K562 (cell line): ENCODE measurements around the gene MAGI1. TPM values are rescaled to one million over a fixed set of nuclear protein-coding genes. Genes with fewer than 3 reads are reported as not detected.

Source experiments
- ATAC-seq: fragments of 200-7000 bp; cut with Tn5 transposase; 3 replicates; pipeline ENCODE4 v1.9.1; 2020; ENCODE audit warnings: moderate library complexity
- BruUV-seq: library from RNA; stranded (reverse); fragments of 400-500 nt; replicated peaks from 2 replicates; lab custom pipeline; 2021; lab: Mats Ljungman, UMichigan
- CTCF ChIA-PET: fragments of 300-600 bp; formaldehyde crosslinking; extraction: SDS; loops from one replicate; lab custom pipeline; 2021; ENCODE audit warnings: low intra/inter-chr PET ratio; lab: Yijun Ruan, JAX
- POLR2A ChIA-PET: fragments of 300-600, 350-650 bp; sonication (Branson Sonifier 250); formaldehyde crosslinking; extraction: SDS; loops from one replicate; lab custom pipeline; 2021; ENCODE audit warnings: antibody characterized with exemption, inconsistent platforms; lab: Yijun Ruan, JAX
- DNase-seq, 4 experiments: peaks; one replicate each; pipeline versions ENCODE4 v3.0.0 to v3.0.0-alpha.2; 2011 to 2018; ENCODE audit warnings: low spot score in 3 of 4, mixed read lengths in 3 of 4; ENCODE audit errors: extremely low read depth in 1 of 4
- FAIRE-seq: peaks from 2 replicates; lab custom pipeline; 2011; peaks lifted over from hg19 to GRCh38; lab: Jason Lieb, UNC
- H2AFZ ChIP-seq: 2 replicates; pipeline ENCODE4 v1.6.0; 2011; ENCODE audit warnings: low read depth, low read length, control low read depth, inconsistent platforms
- H3K27ac ChIP-seq: fragments of 200-600 bp; 3 replicates; pipeline ENCODE4 v1.8.0; 2011; ENCODE audit warnings: low read depth, mild to moderate bottlenecking, control low read depth, inconsistent platforms, low read length, moderate library complexity, mixed read lengths; ENCODE audit errors: extremely low read depth
- H3K27me3 ChIP-seq, 2 experiments: fragments of 300-600 bp in 1 of 2; 2 replicates in 1 of 2; 3 replicates in 1 of 2; pipeline versions ENCODE4 v1.6.0 to v1.8.0; 2011; ENCODE audit warnings: inconsistent platforms in 2 of 2, low read length in 2 of 2, mild to moderate bottlenecking in 1 of 2, mixed read lengths in 1 of 2, moderate library complexity in 1 of 2; ENCODE audit not compliant: control insufficient read depth in 2 of 2, insufficient read depth in 2 of 2
- H3K36me3 ChIP-seq: fragments of 300-600 bp; 3 replicates; pipeline ENCODE4 v1.8.0; 2011; ENCODE audit warnings: mild to moderate bottlenecking, low read length, inconsistent platforms; ENCODE audit not compliant: control insufficient read depth, insufficient read depth
- H3K4me1 ChIP-seq, 2 experiments: fragments of 200-600 bp in 1 of 2; replicated peaks in 1 of 2; 2 replicates in 1 of 2; 3 replicates in 1 of 2; pipeline versions ENCODE4 v1.5.1 to v1.8.0; 2011; ENCODE audit warnings: inconsistent platforms in 2 of 2, low read length in 2 of 2, mild to moderate bottlenecking in 1 of 2, mixed read lengths in 1 of 2, moderate library complexity in 1 of 2; ENCODE audit not compliant: control insufficient read depth in 2 of 2, insufficient read depth in 2 of 2
- H3K4me2 ChIP-seq: 2 replicates; pipeline ENCODE4 v1.6.1; 2011; ENCODE audit warnings: low read length, control low read depth, inconsistent platforms, mixed read lengths; ENCODE audit not compliant: insufficient read depth
- H3K4me3 ChIP-seq: fragments of 200-600 bp; sonication (generic), shearing (Covaris generic); 2 replicates; pipeline ENCODE4 v1.5.1; 2016; ENCODE audit warnings: control low read depth, inconsistent platforms
- H3K79me2 ChIP-seq: fragments of 200-600 bp; 3 replicates; pipeline ENCODE4 v1.8.0; 2011; ENCODE audit warnings: low read length, inconsistent platforms; ENCODE audit not compliant: control insufficient read depth, insufficient read depth
- H3K9ac ChIP-seq, 2 experiments: 2 replicates each; pipeline versions ENCODE4 v1.6.0 to v1.6.1; 2011; ENCODE audit warnings: low read depth in 2 of 2, low read length in 2 of 2, control low read depth in 1 of 2, inconsistent platforms in 1 of 2, mild to moderate bottlenecking in 1 of 2, mixed read lengths in 1 of 2; ENCODE audit not compliant: insufficient read depth in 1 of 2
- H3K9me1 ChIP-seq: one replicate; pipeline ENCODE4 v1.6.0; 2011; ENCODE audit warnings: inconsistent platforms, mild to moderate bottlenecking, low read length, moderate library complexity; ENCODE audit not compliant: control insufficient read depth, insufficient read depth
- H3K9me3 ChIP-seq: replicated peaks from 2 replicates; pipeline ENCODE4 v1.5.1; 2011; ENCODE audit warnings: low read depth, low read length, inconsistent platforms; ENCODE audit not compliant: control insufficient read depth, insufficient read depth
- H4K20me1 ChIP-seq: replicated peaks from 2 replicates; pipeline ENCODE4 v1.6.1; 2011; ENCODE audit warnings: low read length, inconsistent platforms, mixed read lengths; ENCODE audit not compliant: control insufficient read depth, insufficient read depth
- BDP1 ChIP-seq: IDR thresholded peaks from 3 replicates; pipeline ENCODE4 v1.6.1; 2011; ENCODE audit not compliant: insufficient read length, insufficient read depth
- BRCA1 ChIP-seq, 2 experiments: fragments of 450-650 bp in 1 of 2; sonication (generic) in 1 of 2; formaldehyde crosslinking in 1 of 2; IDR thresholded peaks; 2 replicates each; pipeline versions ENCODE4 v1.5.0 to v1.6.1; 2017 to 2020; ENCODE audit warnings: mild to moderate bottlenecking in 1 of 2, missing genetic modification reagents in 1 of 2
- CREBBP ChIP-seq: IDR thresholded peaks from one replicate; pipeline ENCODE4 v1.6.1; 2012; ENCODE audit warnings: low read depth, mild to moderate bottlenecking, control low read depth, inconsistent platforms, low read length
- CTBP1 ChIP-seq: fragments of 450-650 bp; IDR thresholded peaks from 2 replicates; pipeline ENCODE4 v1.6.1; 2016; ENCODE audit warnings: borderline replicate concordance
- EZH2 ChIP-seq: IDR thresholded peaks from 2 replicates; pipeline ENCODE4 v1.6.1; 2012; ENCODE audit warnings: low read depth, mild to moderate bottlenecking, inconsistent platforms, low read length, borderline replicate concordance
- FOXK2 ChIP-seq, 2 experiments: fragments of 450-650 bp; IDR thresholded peaks in 1 of 2; conservative IDR thresholded peaks in 1 of 2; 2 replicates each; pipeline ENCODE4 v1.6.1; 2016; ENCODE audit warnings: low read depth in 2 of 2, mild to moderate bottlenecking in 1 of 2
- KDM2B ChIP-seq: fragments of 250-450 bp; sonication (Bioruptor Pico); IDR thresholded peaks from 2 replicates; pipeline ENCODE4 v1.8.0; 2021; ENCODE audit warnings: mild to moderate bottlenecking, moderate library complexity
- POLR2B ChIP-seq: fragments of 450-650 bp; IDR thresholded peaks from 2 replicates; pipeline ENCODE4 v1.6.1; 2018; ENCODE audit warnings: low read depth; ENCODE audit not compliant: partially characterized antibody
- SP1 ChIP-seq: sonication (generic); formaldehyde crosslinking; IDR thresholded peaks from 2 replicates; pipeline ENCODE4 v1.8.1; 2022; ENCODE audit warnings: mild to moderate bottlenecking, missing genetic modification reagents
- STAG1 ChIP-seq: sonication (generic); formaldehyde crosslinking; IDR thresholded peaks from 2 replicates; pipeline ENCODE4 v1.5.0; 2020; ENCODE audit warnings: missing genetic modification reagents, borderline replicate concordance
- TRIM24 ChIP-seq, 2 experiments: fragments of 450-650 bp; IDR thresholded peaks; 2 replicates each; pipeline ENCODE4 v1.6.1; 2016
- XRCC4 ChIP-seq: IDR thresholded peaks from one replicate; pipeline ENCODE4 v1.6.1; 2011; ENCODE audit not compliant: insufficient read depth, insufficient read length; ENCODE audit errors: extremely low read depth
- ZBTB33 ChIP-seq: sonication (generic); formaldehyde crosslinking; IDR thresholded peaks from 2 replicates; pipeline ENCODE4 v1.8.1; 2023; ENCODE audit warnings: mild to moderate bottlenecking, missing genetic modification reagents
- ZFX ChIP-seq: sonication (generic); formaldehyde crosslinking; IDR thresholded peaks from 2 replicates; pipeline ENCODE4 v1.8.0; 2022; ENCODE audit warnings: mild to moderate bottlenecking, missing genetic modification reagents, moderate library complexity
- ZNF232 ChIP-seq: sonication (generic); formaldehyde crosslinking; IDR thresholded peaks from 2 replicates; pipeline ENCODE4 v1.8.0; 2022; ENCODE audit warnings: mild to moderate bottlenecking, missing genetic modification reagents
- ZNF3 ChIP-seq: fragments of 250-450 bp; sonication (Bioruptor Pico); IDR thresholded peaks from 2 replicates; pipeline ENCODE4 v1.5.0; 2021; ENCODE audit warnings: mild to moderate bottlenecking, moderate library complexity
- WGBS: fragments of 100-300 bp; shearing (Covaris generic); methylation state at CpG from one replicate; pipeline ENCODE4 v1.1.6; 2016; ENCODE audit warnings: low coverage, mixed read lengths; ENCODE audit not compliant: insufficient coverage; ENCODE audit errors: missing lambda C conversion rate; 5-methylcytosine and 5-hydroxymethylcytosine counted together
- in situ Hi-C: fragments of 300-500 bp; cut with MboI; formaldehyde crosslinking; loops from 4 replicates; pipeline ENCODE4 v1.15.0; 2018; ENCODE audit warnings: inconsistent platforms, mixed read lengths
- intact Hi-C: fragments of 100-400 bp; cut with micrococcal nuclease; formaldehyde crosslinking; loops from 2 replicates; pipeline ENCODE4 v1.14.2; 2022
- polyA plus RNA-seq, 8 experiments: library from polyadenylated mRNA; depleted of rRNA in 4 of 8; stranded (reverse) in 5 of 8; unstranded in 3 of 8; fragments of >200 nt; fragmentation: Nextera tagmentation in 2 of 8; fragmentation: Illumina TruSeq in 1 of 8; extraction: Ambion mirVana in 2 of 8; extraction: Trizol in 1 of 8; gene quantifications; 2 replicates each; pipeline versions ENCODE4 v1.2.1 to v1.2.3, GENCODE V29; 2011 to 2014; ENCODE audit warnings: inconsistent platforms in 1 of 8, missing spikeins in 1 of 8
- total RNA-seq, 7 experiments: library from RNA; depleted of rRNA in 6 of 7; stranded (reverse); fragments of >200 nt in 6 of 7; fragmentation: Illumina TruSeq in 2 of 7; extraction: Trizol in 2 of 7; gene quantifications; 2 replicates each; pipeline versions ENCODE4 v1.2.1 to v1.2.3, GENCODE V29; 2011 to 2021; ENCODE audit warnings: low replicate concordance in 1 of 7

Gene MAGI1
- total and polyA plus RNA-seq, 9 of the 15 experiments (the other 6 are each of a cell fraction or from before 2014, with no cell fraction given): 7.8 to 59.4 (median 43.2) TPM

DNA sequence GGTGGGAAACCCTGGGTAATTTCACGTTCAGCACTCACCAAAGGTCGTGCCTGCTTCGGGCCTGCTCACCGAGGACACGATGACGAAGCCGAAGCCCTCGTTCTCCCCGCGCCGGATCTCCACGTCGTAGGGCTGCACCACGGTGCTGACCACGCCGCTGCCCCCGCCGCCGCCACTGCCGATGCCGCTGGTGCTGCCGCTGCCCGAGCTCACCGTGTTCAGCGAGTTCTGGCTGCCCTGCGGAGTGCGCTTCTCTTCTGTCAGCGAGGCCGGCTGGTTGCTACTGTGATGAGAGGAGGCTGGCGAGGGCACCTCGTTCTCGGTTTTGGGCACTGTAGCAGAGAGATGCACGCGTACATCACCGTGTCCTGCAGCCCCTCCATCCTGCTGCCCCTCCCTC lies 659.5 kb downstream of the MAGI1 start:
- BruUV-seq: no TSS peak
- intact Hi-C loops: no loop called here
- Histone ChIP-seq H3K9me3 (no peaks in the 10 kb centered on the region), H3K9me1 (no peaks in the 10 kb centered on the region), H3K79me2 (no peaks in the 10 kb centered on the region), H3K36me3 (peaks cover 67% of the 10 kb centered on the region; the same call in 2 of the 3 replicates), H2AFZ (no peak overlapping the region), H3K27me3 (no peaks in the 10 kb centered on the region), H3K9ac (no peak overlapping the region), H3K27ac (no peak overlapping the region), H4K20me1 (no peaks in the 10 kb centered on the region), H3K4me2 (no peak overlapping the region), H3K4me3 (no peak overlapping the region), H3K4me1 (no peaks in the 10 kb centered on the region)
- in situ Hi-C loops: no loop called here
- WGBS: 85% methylated on average over 4 of the region's 35 CpGs
- TF ChIP-seq SP1 (CRISPR knock-in tag) (no peak), TRIM24 (IDR thresholded peaks at IDR 0.05) (no peak), STAG1 (no peak), ZNF3 (CRISPR knock-in tag) (no peak), ZBTB33 (CRISPR knock-in tag) (no peak), BRCA1 (IDR thresholded peaks at IDR 0.05) (no peak), BRCA1 (CRISPR knock-in tag; IDR thresholded peaks at IDR 0.05) (no peak), ZFX (CRISPR knock-in tag) (no peak), KDM2B (no peak), CREBBP (no peak), CTBP1 (no peak), EZH2 (no peak), BDP1 (no peak), FOXK2 (conservative IDR thresholded peaks at IDR 0.05 in 1 of 2, IDR thresholded peaks at IDR 0.05 in 1 of 2; ENCODE audit: low read depth in 2 of 2) (no peak), XRCC4 (no peak), POLR2B (no peak), ZNF232 (CRISPR knock-in tag) (no peak)
- no peak for DNase-seq
- no peak for ATAC-seq
- no peak for FAIRE-seq
- POLR2A ChIA-PET: interaction anchor here (1.2 kb wide), 1 partner anchor 20 kb away, joined by 5 read pairs; no protein-coding TSS in a partner anchor
- CTCF ChIA-PET: interaction anchor here (0.6 kb wide), 1 partner anchor 742 kb away, joined by 6 read pairs; no protein-coding TSS in a partner anchor
